ENCODE measurements around the gene BTN2A1.

The BTN2A1 gene

GRCh38 chr6:26427451-26427809, 30.3 kb upstream of the BTN2A1 start:
- H3K27ac ChIP-seq, result no peak overlapping the region
- H3K36me3 ChIP-seq (ENCODE audit: control insufficient read depth, insufficient read depth, low read length), result no peaks in the 10 kb centered on the region
- H3K9me3 ChIP-seq (ENCODE audit: control insufficient read depth, low read length), result no peaks in the 10 kb centered on the region
- H3K27me3 ChIP-seq (ENCODE audit: control insufficient read depth, insufficient read depth, low read length), result no peaks in the 10 kb centered on the region
- H3K79me2 ChIP-seq, result no peaks in the 10 kb centered on the region
- H3K4me1 ChIP-seq, result no peaks in the 10 kb centered on the region
- no peak for TF ChIP-seq CTCF (IDR thresholded peaks at IDR 0.05)
- no peak overlapping the region for H3K4me3 ChIP-seq (ENCODE audit: low read depth, low read length)
- no peak overlapping the region for H3K4me2 ChIP-seq (ENCODE audit: low read length)
- H2AFZ ChIP-seq, result no peak overlapping the region
- H3K9ac ChIP-seq, result no peak overlapping the region

- Histone ChIP-seq H3K36me3 (ENCODE audit: control insufficient read depth, insufficient read depth, low read length) (no peaks in the 10 kb centered on the region), H3K4me3 (ENCODE audit: low read depth, low read length) (no peak overlapping the region), H3K27ac (no peak overlapping the region), H3K27me3 (ENCODE audit: control insufficient read depth, insufficient read depth, low read length) (no peaks in the 10 kb centered on the region), H3K9ac (no peak overlapping the region), H3K4me1 (no peaks in the 10 kb centered on the region), H3K9me3 (ENCODE audit: control insufficient read depth, low read length) (no peaks in the 10 kb centered on the region), H3K4me2 (ENCODE audit: low read length) (no peak overlapping the region), H3K79me2 (no peaks in the 10 kb centered on the region), H2AFZ (no peak overlapping the region)
- TF ChIP-seq CTCF (IDR thresholded peaks at IDR 0.05), result no peak
Measured at GRCh38 chr6:26428206-26428605, 29.5 kb upstream of the BTN2A1 start.

GRCh38 chr6:26430787-26431186, 27.0 kb upstream of the BTN2A1 start:
- no peaks in the 10 kb centered on the region for H3K4me1 ChIP-seq
- no peak for TF ChIP-seq CTCF (IDR thresholded peaks at IDR 0.05)
- no peak overlapping the region for H3K9ac ChIP-seq

GRCh38 chr6:26431258-26432172, 26.2 kb upstream of the BTN2A1 start:
- H3K27me3 ChIP-seq (ENCODE audit: control insufficient read depth, insufficient read depth, low read length), result no peaks in the 10 kb centered on the region
- no peak for TF ChIP-seq CTCF (IDR thresholded peaks at IDR 0.05)
- H3K36me3 ChIP-seq (ENCODE audit: control insufficient read depth, insufficient read depth, low read length), result no peaks in the 10 kb centered on the region
- H3K4me3 ChIP-seq (ENCODE audit: low read depth, low read length), result no peak overlapping the region
- no peaks in the 10 kb centered on the region for H3K79me2 ChIP-seq
- H3K4me2 ChIP-seq (ENCODE audit: low read length), result no peak overlapping the region
- no peak overlapping the region for H2AFZ ChIP-seq
- H3K9ac ChIP-seq, result no peak overlapping the region
- H3K4me1 ChIP-seq, result no peaks in the 10 kb centered on the region
- no peaks in the 10 kb centered on the region for H3K9me3 ChIP-seq (ENCODE audit: control insufficient read depth, low read length)
- no peak overlapping the region for H3K27ac ChIP-seq

More at GRCh38 chr6:26430787-26431186, 27.0 kb upstream of the BTN2A1 start:
- Histone ChIP-seq H3K4me2 (ENCODE audit: low read length) (no peak overlapping the region), H3K9me3 (ENCODE audit: control insufficient read depth, low read length) (no peaks in the 10 kb centered on the region), H3K79me2 (no peaks in the 10 kb centered on the region), H3K4me3 (ENCODE audit: low read depth, low read length) (no peak overlapping the region), H2AFZ (no peak overlapping the region), H3K27me3 (ENCODE audit: control insufficient read depth, insufficient read depth, low read length) (no peaks in the 10 kb centered on the region), H3K36me3 (ENCODE audit: control insufficient read depth, insufficient read depth, low read length) (no peaks in the 10 kb centered on the region), H3K27ac (no peak overlapping the region)
